ENCODE results near the gene RGS6. TPM values are rescaled to one million over a fixed set of nuclear protein-coding genes. Genes with fewer than 3 reads are reported as not detected.
A peak's percentile ranks its signal among the peaks of the same experiment; 100 is the strongest.

RGS6 gene
- total RNA-seq, 1 donor from 2014 or later = 0.34 TPM

DNA sequence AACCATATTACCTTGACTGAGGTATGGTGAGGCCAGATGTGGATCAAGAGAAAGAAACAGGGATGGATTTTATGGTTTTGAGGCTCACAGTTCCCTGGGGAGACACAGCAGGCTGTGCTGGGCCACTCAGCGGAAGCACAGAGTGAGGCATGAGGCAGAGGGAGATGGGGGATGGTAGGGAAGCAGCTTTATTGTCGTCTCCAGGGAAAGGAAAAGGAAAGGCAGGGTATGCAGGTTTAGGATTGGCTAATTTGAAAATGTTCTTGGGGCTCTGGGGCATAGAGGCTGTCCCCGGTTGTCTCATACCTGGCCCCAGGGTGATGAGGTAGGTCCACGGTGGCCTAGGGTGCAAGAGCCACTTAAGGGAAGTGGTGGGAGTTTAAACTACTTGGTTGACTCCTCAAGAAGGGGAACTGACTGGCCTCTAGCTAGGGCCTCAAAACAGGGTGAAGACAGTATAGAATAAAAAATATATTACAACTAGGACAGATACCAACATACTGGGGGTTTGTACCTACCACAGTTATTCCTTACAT is 322.8 kb downstream of the RGS6 start:
- Histone ChIP-seq H3K36me3 (ENCODE audit: insufficient read depth, low read length) (no peaks in the 10 kb centered on the region), H3K4me3 (ENCODE audit: insufficient read depth, low read depth, low read length) (no peak overlapping the region), H3K9ac (ENCODE audit: low read length) (no peak overlapping the region), H3K9me3 (ENCODE audit: insufficient read depth, low read depth, low read length) (no peaks in the 10 kb centered on the region), H3K4me2 (ENCODE audit: low read length) (no peak overlapping the region), H3K27ac (ENCODE audit: low read depth, low read length) (no peak overlapping the region), H3K4me1 (ENCODE audit: insufficient read depth, low read length) (no peaks in the 10 kb centered on the region), H2AFZ (ENCODE audit: low read depth, low read length) (no peak overlapping the region), H3K79me2 (ENCODE audit: insufficient read depth, low read length) (no peaks in the 10 kb centered on the region), H4K20me1 (ENCODE audit: insufficient read depth, low read length) (no peaks in the 10 kb centered on the region), H3K27me3 (ENCODE audit: insufficient read depth, low read length) (no peaks in the 10 kb centered on the region)
- FAIRE-seq = no peak
- DNase-seq (ENCODE audit: low read depth) = no peak
- Mint-ChIP-seq H3K27me3 (ENCODE audit: low read depth, unreplicated experiment) (no peaks in the 10 kb centered on the region), H3K4me3 (ENCODE audit: unreplicated experiment) (peak overlapping the region; percentile 64), H3K27ac (ENCODE audit: unreplicated experiment) (peak overlapping the region; percentile 90), H3K4me1 (ENCODE audit: low read depth, unreplicated experiment) (peaks cover 21% of the 10 kb centered on the region), H3K36me3 (ENCODE audit: low read depth, unreplicated experiment) (no peaks in the 10 kb centered on the region), H3K9me3 (ENCODE audit: unreplicated experiment) (no peaks in the 10 kb centered on the region)
- no peak for TF ChIP-seq EZH2 (IDR thresholded peaks at IDR 0.05; ENCODE audit: insufficient read depth, low read length)
- TF ChIP-seq CTCF (IDR thresholded peaks at IDR 0.05; ENCODE audit: insufficient read depth, low read depth, low read length) = no peak

- H3K9me3 Mint-ChIP-seq (ENCODE audit: unreplicated experiment) = peaks cover under 1% of the 10 kb centered on the region
- peak overlapping the region; percentile 41 for H3K27ac Mint-ChIP-seq (ENCODE audit: unreplicated experiment)
- DNase-seq (ENCODE audit: low read depth) = peak; percentile 11
Measured at GRCh38 chr14:72256055-72256454, 323.8 kb downstream of the RGS6 start.

More at GRCh38 chr14:72256055-72256454, 323.8 kb downstream of the RGS6 start:
- H3K36me3 ChIP-seq (ENCODE audit: insufficient read depth, low read length) = no peaks in the 10 kb centered on the region
- Mint-ChIP-seq H3K36me3 (ENCODE audit: low read depth, unreplicated experiment) (no peaks in the 10 kb centered on the region), H3K27me3 (ENCODE audit: low read depth, unreplicated experiment) (no peaks in the 10 kb centered on the region), H3K4me3 (ENCODE audit: unreplicated experiment) (no peak overlapping the region), H3K4me1 (ENCODE audit: low read depth, unreplicated experiment) (peaks cover 21% of the 10 kb centered on the region)
- no peak overlapping the region for H3K27ac ChIP-seq (ENCODE audit: low read depth, low read length)
- no peak overlapping the region for H3K4me2 ChIP-seq (ENCODE audit: low read length)
- TF ChIP-seq EZH2 (IDR thresholded peaks at IDR 0.05; ENCODE audit: insufficient read depth, low read length) (no peak), CTCF (IDR thresholded peaks at IDR 0.05; ENCODE audit: insufficient read depth, low read depth, low read length) (no peak)
- no peaks in the 10 kb centered on the region for H3K9me3 ChIP-seq (ENCODE audit: insufficient read depth, low read depth, low read length)
- H3K27me3 ChIP-seq (ENCODE audit: insufficient read depth, low read length) = no peaks in the 10 kb centered on the region
- H2AFZ ChIP-seq (ENCODE audit: low read depth, low read length) = no peak overlapping the region
- no peaks in the 10 kb centered on the region for H3K4me1 ChIP-seq (ENCODE audit: insufficient read depth, low read length)
- H3K79me2 ChIP-seq (ENCODE audit: insufficient read depth, low read length) = no peaks in the 10 kb centered on the region
- no peak overlapping the region for H3K4me3 ChIP-seq (ENCODE audit: insufficient read depth, low read depth, low read length)
- FAIRE-seq = no peak
- H3K9ac ChIP-seq (ENCODE audit: low read length) = no peak overlapping the region
- H4K20me1 ChIP-seq (ENCODE audit: insufficient read depth, low read length) = no peaks in the 10 kb centered on the region

Data from astrocyte (in vitro differentiated cells and primary cell).